ENCODE measurements around the gene EYS.

GRCh38 chr6:64084185-64084663, 1622.8 kb downstream of the EYS start:
- TF ChIP-seq CTCF (IDR thresholded peaks at IDR 0.05; ENCODE audit: low read depth, low read length) = no peak
- TF ChIP-seq MYC (IDR thresholded peaks at IDR 0.05; ENCODE audit: low read depth, low read length) = no peak
- no peak for TF ChIP-seq POLR2A (IDR thresholded peaks at IDR 0.05; ENCODE audit: extremely low read depth, insufficient read length)
- TF ChIP-seq MAX (IDR thresholded peaks at IDR 0.05; ENCODE audit: low read depth, low read length) = no peak
